GM19452 (cell line): Measurements from ENCODE around the gene DVL1.

Experiments
- ATAC-seq: cut with Tn5 transposase; IDR thresholded peaks from one replicate; pipeline ENCODE4 v1.9.1; 2021; ENCODE audit not compliant: unreplicated experiment

The DVL1 gene

GRCh38 chr1:1356796-1357401, 7.7 kb upstream of the DVL1 start:
- no peak for ATAC-seq

- no peak for ATAC-seq
Measured at GRCh38 chr1:1356166-1356795, 7.1 kb upstream of the DVL1 start.

DNA sequence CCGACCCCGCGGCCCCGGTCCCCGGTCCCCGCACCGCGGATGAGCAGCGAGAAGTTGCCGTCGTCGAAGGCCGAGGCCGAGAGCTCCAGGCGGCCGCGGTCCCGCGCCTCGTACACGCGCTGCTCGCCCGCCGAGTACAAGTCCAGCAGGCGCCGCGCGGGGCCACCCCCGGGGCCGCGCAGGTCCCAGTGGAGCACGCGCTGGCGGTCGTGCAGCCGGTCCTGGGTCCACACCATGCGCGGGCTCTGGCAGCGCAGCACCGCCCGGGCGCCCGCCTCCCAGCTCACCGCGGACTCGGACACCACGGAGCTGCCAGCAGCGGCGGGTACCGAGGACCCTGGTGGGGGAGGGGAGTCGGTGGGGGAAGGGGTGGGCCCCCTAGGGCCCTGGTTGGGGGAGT, 6.2 kb upstream of the DVL1 start:
- ATAC-seq: no peak

- no peak for ATAC-seq
Measured at GRCh38 chr1:1354271-1355247, 5.3 kb upstream of the DVL1 start.

DNA sequence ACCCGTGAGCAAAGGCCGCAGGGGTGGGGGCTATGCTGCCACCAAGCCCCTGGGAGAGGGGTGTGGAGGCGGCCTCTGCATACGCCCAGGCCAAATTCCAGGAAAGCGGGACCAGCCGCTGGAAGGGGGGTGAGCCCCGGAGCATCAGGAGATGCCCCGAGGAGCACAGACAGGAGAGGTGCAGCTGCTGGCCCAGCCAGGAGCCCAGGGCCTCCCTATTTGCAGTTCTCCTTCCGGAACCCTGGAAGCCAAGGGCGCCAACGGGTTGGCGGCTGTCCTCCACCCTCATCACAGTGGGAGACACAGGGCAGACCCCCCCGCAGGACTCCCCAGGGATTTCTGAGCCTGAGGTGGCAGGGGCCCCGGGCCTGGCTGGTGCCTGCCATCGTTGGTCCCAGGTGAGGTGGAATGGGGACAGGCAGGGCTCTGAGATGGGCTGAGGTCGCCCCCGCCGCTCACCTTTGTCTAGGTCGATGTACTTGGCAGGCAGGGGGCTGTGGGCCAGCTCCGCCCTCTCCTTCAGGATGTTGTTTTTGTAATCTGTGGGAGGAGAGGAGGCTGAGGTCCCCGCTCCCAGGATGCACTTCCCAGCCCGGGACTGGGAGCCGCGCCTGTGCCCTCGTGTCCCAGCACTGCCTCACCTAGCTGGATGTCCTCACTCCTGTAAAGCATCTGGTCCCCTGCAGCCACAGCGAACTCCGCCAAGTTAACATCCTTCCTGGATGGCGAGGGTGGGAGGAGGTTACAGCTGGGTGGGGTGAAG, 4.4 kb upstream of the DVL1 start:
- ATAC-seq: no peak

GRCh38 chr1:1352786-1353388, 3.7 kb upstream of the DVL1 start:
- no peak for ATAC-seq

GRCh38 chr1:1351511-1352427, 2.6 kb upstream of the DVL1 start:
- ATAC-seq: no peak

- ATAC-seq: peak; percentile 25
Measured at GRCh38 chr1:1348420-1349255, 580 bp downstream of the DVL1 start.

DNA sequence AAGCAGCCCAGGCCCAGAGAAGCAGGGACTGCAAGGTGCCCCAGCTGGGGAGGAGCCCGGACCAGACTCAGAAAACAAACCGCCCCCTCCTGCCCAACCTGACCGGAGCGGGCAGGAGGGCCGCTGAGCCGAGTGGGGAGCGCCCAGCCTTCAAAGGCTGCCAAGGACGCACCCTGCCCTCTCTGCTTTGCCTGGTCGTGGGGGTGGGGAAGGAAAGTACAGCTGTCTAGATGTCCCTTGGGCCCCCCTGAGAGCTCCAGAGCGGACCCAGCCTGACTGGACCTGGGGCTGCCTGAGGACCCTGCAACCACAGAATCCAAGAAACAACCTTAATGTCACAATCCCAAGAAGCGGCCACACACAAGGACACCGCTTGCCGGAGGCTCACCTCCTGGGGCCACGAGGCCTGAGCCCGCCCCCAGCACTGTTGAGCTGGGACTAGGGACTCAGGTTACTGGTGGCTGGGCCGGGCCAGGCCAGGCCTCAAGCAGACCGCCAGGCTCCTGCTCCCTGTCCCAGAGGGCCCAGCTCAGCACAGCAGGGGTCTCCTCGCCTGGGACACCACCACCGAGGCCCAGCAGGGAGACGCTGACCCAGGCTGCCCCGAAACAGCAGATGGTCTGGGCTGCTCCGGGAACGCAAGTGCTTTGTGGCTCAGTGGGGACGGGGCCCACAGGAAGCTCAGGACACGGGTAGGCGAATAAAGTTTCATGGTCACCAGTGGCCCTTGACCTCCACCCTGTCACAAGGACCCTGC, 1.4 kb downstream of the DVL1 start:
- no peak for ATAC-seq

GRCh38 chr1:1347026-1347595, 2.1 kb downstream of the DVL1 start:
- no peak for ATAC-seq

- no peak for ATAC-seq
Measured at GRCh38 chr1:1346501-1346890, 2.7 kb downstream of the DVL1 start.

DNA sequence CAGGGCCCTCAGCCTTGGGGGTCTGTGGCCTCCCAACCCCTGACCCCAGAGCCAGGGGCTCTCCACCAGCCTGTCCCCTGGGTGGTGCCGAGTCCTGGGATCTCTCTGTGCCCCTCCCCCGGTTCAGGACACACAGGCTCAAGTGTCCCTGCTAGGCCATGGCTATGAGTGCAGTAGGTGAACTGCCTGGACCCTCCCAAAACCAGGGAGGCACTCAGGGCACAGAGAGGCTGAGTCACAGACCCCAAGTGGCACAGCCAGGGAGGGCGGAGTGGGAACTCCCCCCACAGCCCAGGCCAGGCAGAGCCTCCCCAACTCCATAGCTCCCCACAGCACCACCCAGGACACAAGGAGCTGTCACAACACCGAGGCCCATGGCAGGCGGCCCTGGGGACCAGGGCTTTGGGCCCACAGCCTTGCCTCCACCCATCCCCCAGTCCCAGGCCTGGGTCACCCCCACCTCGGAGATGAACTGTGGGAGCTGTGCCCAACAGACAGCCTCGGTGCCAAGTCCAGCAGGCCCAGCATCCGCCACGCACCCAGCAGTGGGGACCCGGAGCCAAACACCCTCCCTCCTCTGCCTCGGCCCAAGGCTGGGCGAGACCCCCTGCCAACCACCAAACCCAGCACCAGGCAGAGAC, 3.2 kb downstream of the DVL1 start:
- no peak for ATAC-seq

DNA sequence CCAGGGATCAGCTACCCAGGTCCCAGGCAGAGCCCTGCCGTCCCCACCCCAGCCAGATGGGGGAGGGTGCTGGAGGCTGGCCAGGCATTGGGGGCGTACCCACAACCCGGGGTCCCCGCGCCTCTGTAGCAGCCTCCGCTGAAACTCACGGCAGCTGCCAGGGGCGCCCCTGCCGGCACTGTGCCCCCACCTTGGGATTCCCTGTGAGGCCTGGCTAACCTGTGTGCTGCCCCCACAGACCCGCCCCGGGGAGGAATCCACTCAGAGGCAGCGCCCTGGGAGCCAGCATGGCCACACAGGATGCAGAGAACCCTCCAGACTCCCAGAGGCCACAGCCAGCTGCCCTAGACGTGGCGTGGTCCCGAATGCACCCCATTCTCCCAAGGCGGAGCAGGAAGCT, 3.8 kb downstream of the DVL1 start:
- ATAC-seq: no peak

- no peak for ATAC-seq
Measured at GRCh38 chr1:1344655-1345361, 4.4 kb downstream of the DVL1 start.

- no peak for ATAC-seq
Measured at GRCh38 chr1:1343811-1344421, 5.3 kb downstream of the DVL1 start.

- no peak for ATAC-seq
Measured at GRCh38 chr1:1342584-1343115, 6.6 kb downstream of the DVL1 start.
